Fibroblast of villous mesenchyme (primary cell): ENCODE measurements around the gene PLXNA4. TPM values are rescaled to one million over a fixed set of nuclear protein-coding genes. Genes with fewer than 3 reads are reported as not detected.

Experiments
- DNase-seq: peaks from one replicate; pipeline ENCODE4 v3.0.0-alpha.2; 2010; ENCODE audit warnings: low read depth
- H3K4me3 ChIP-seq: 2 replicates; pipeline ENCODE4 v1.5.1; 2011; ENCODE audit warnings: low read depth, mild to moderate bottlenecking, low read length
- CTCF ChIP-seq: IDR thresholded peaks from 2 replicates; pipeline ENCODE4 v1.5.1; 2012; ENCODE audit warnings: low read depth, mild to moderate bottlenecking, low read length; ENCODE audit not compliant: insufficient read depth
- total RNA-seq: library from RNA; depleted of rRNA; stranded (reverse); fragments of >200 nt; gene quantifications from 2 replicates; pipeline ENCODE4 v1.2.3, GENCODE V29; 2012

PLXNA4 gene
- total RNA-seq, 1 donor: not detected

GRCh38 chr7:132351954-132352499 is 224.2 kb downstream of the PLXNA4 start:
- TF ChIP-seq CTCF: no peak
- DNase-seq: no peak

GRCh38 chr7:132350741-132351140 is 225.5 kb downstream of the PLXNA4 start:
- no peak for TF ChIP-seq CTCF
- no peak overlapping the region for H3K4me3 ChIP-seq
- no peak for DNase-seq

More at GRCh38 chr7:132351954-132352499, 224.2 kb downstream of the PLXNA4 start:
- no peak overlapping the region for H3K4me3 ChIP-seq

GRCh38 chr7:132349075-132349474 is 227.2 kb downstream of the PLXNA4 start:
- DNase-seq: no peak
- TF ChIP-seq CTCF: no peak

GRCh38 chr7:132348341-132348740 is 227.9 kb downstream of the PLXNA4 start:
- TF ChIP-seq CTCF: no peak
- no peak overlapping the region for H3K4me3 ChIP-seq
- no peak for DNase-seq

More at GRCh38 chr7:132349075-132349474, 227.2 kb downstream of the PLXNA4 start:
- no peak overlapping the region for H3K4me3 ChIP-seq

- no peak overlapping the region for H3K4me3 ChIP-seq
- no peak for TF ChIP-seq CTCF
- DNase-seq: no peak
Measured at GRCh38 chr7:132347858-132348257, 228.4 kb downstream of the PLXNA4 start.

- no peak for TF ChIP-seq CTCF
- H3K4me3 ChIP-seq: no peak overlapping the region
- DNase-seq: no peak
Measured at GRCh38 chr7:132347123-132347522, 229.1 kb downstream of the PLXNA4 start.

- H3K4me3 ChIP-seq: no peak overlapping the region
- TF ChIP-seq CTCF: no peak
- DNase-seq: no peak
Measured at GRCh38 chr7:132345543-132346129, 230.6 kb downstream of the PLXNA4 start.
